WTC11 (cell line): Measurements from ENCODE around the gene PTGDR.

ENCODE experiments used
- CREB1 ChIP-seq: sonication (generic); formaldehyde crosslinking; IDR thresholded peaks from 2 replicates; pipeline ENCODE4 v1.8.0; 2023; ENCODE audit warnings: mild to moderate bottlenecking, missing genetic modification reagents
- CTCF ChIP-seq: fragments of 200-600 bp; IDR thresholded peaks from 2 replicates; pipeline ENCODE4 v1.8.0; 2022; ENCODE audit warnings: antibody characterized with exemption
- TF ChIP-seq, protein P1 (sequence below): sonication (generic); formaldehyde crosslinking; IDR thresholded peaks from 2 replicates; pipeline ENCODE4 v1.8.1; 2022; ENCODE audit warnings: mild to moderate bottlenecking, missing genetic modification reagents, moderate library complexity, borderline replicate concordance

- TF ChIP-seq CREB1 (CRISPR knock-in tag) (no peak), CTCF (no peak)
- TF ChIP-seq, protein P1, sequence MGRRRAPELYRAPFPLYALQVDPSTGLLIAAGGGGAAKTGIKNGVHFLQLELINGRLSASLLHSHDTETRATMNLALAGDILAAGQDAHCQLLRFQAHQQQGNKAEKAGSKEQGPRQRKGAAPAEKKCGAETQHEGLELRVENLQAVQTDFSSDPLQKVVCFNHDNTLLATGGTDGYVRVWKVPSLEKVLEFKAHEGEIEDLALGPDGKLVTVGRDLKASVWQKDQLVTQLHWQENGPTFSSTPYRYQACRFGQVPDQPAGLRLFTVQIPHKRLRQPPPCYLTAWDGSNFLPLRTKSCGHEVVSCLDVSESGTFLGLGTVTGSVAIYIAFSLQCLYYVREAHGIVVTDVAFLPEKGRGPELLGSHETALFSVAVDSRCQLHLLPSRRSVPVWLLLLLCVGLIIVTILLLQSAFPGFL (CRISPR knock-in tag), result no peak
Measured at GRCh38 chr14:52227619-52228222, 39.8 kb upstream of the PTGDR start.
